Measurements from ENCODE around the gene LIMK2.
"Not testable (repeated sequence)": the region's sequence is repeated elsewhere in the genome, so short reads cannot be mapped to it uniquely, and the experiment has no call there.

The LIMK2 gene

GRCh38 chr22:31244943-31245451 lies 32.9 kb downstream of the LIMK2 start:
- no peak for DNase-seq

GRCh38 chr22:31245998-31246397 lies 33.9 kb downstream of the LIMK2 start:
- not testable (repeated sequence) for DNase-seq

GRCh38 chr22:31246687-31247086 lies 34.6 kb downstream of the LIMK2 start:
- no peak for DNase-seq

- DNase-seq = no peak
Observed at GRCh38 chr22:31247726-31248125, 35.6 kb downstream of the LIMK2 start.

- peak; percentile 66 for DNase-seq
Observed at GRCh38 chr22:31248138-31248745, 36.1 kb downstream of the LIMK2 start.

GRCh38 chr22:31248965-31249958 lies 37.2 kb downstream of the LIMK2 start:
- DNase-seq = no peak

- DNase-seq = no peak
Observed at GRCh38 chr22:31250740-31251600, 38.9 kb downstream of the LIMK2 start.

GRCh38 chr22:31253949-31254348 lies 41.9 kb downstream of the LIMK2 start:
- no peak for DNase-seq

- no peak for DNase-seq
Observed at GRCh38 chr22:31259798-31260473, 47.8 kb downstream of the LIMK2 start.

- DNase-seq = no peak
Observed at GRCh38 chr22:31260474-31260856, 48.4 kb downstream of the LIMK2 start.

GRCh38 chr22:31262312-31263133 lies 50.4 kb downstream of the LIMK2 start:
- DNase-seq = no peak

GRCh38 chr22:31263896-31264640 lies 52.0 kb downstream of the LIMK2 start:
- no peak for DNase-seq

GRCh38 chr22:31268281-31268680 lies 56.2 kb downstream of the LIMK2 start:
- no peak for DNase-seq

GRCh38 chr22:31269892-31270579 lies 57.9 kb downstream of the LIMK2 start:
- no peak for DNase-seq

GRCh38 chr22:31271026-31271425 lies 58.9 kb downstream of the LIMK2 start:
- DNase-seq = no peak

GRCh38 chr22:31271485-31271884 lies 59.4 kb downstream of the LIMK2 start:
- DNase-seq = no peak

GRCh38 chr22:31272522-31273446 lies 60.7 kb downstream of the LIMK2 start:
- DNase-seq = peak; percentile 60 to 70

GRCh38 chr22:31274017-31274416 lies 61.9 kb downstream of the LIMK2 start:
- DNase-seq = no peak

GRCh38 chr22:31275018-31275417 lies 62.9 kb downstream of the LIMK2 start:
- no peak for DNase-seq
